Neural cell (in vitro differentiated cells): ENCODE data around the gene SEC61A1. TPM values are rescaled to one million over a fixed set of nuclear protein-coding genes. Genes with fewer than 3 reads are reported as not detected.
A peak's percentile ranks its signal among the peaks of the same experiment; 100 is the strongest.

Experiments
- H2AFZ ChIP-seq: fragments of 200-600, 300-800 bp; sonication (generic), shearing (Covaris generic); 2 replicates; pipeline ENCODE4 v1.6.0; 2014; ENCODE audit warnings: low read depth, mild to moderate bottlenecking, antibody characterized with exemption, low read length, moderate library complexity
- H3F3A ChIP-seq: fragments of 200-600 bp; shearing (Covaris generic); 2 replicates; pipeline ENCODE4 v1.6.1; 2016; ENCODE audit warnings: mild to moderate bottlenecking, moderate library complexity, mixed read lengths, antibody characterized with exemption, low read length; ENCODE audit not compliant: insufficient read depth, poor library complexity, severe bottlenecking
- H3K27ac ChIP-seq: fragments of 200-600, 300-800 bp; sonication (generic), shearing (Covaris generic); 2 replicates; pipeline ENCODE4 v1.5.1; 2014; ENCODE audit warnings: mild to moderate bottlenecking, low read length, moderate library complexity
- H3K27me3 ChIP-seq: fragments of 300-800, 200-600 bp; sonication (generic), shearing (Covaris generic); 2 replicates; pipeline ENCODE4 v1.6.0; 2014; ENCODE audit warnings: mild to moderate bottlenecking, low read depth, low read length, moderate library complexity; ENCODE audit not compliant: insufficient read depth
- H3K36me3 ChIP-seq: fragments of 300-800, 200-600 bp; sonication (generic), shearing (Covaris generic); 2 replicates; pipeline ENCODE4 v1.5.1; 2014; ENCODE audit warnings: mild to moderate bottlenecking, antibody characterized with exemption, low read length, moderate library complexity; ENCODE audit not compliant: insufficient read depth
- H3K4me2 ChIP-seq: fragments of 300-800, 200-600 bp; sonication (generic), shearing (Covaris generic); 2 replicates; pipeline ENCODE4 v1.6.0; 2014; ENCODE audit warnings: mild to moderate bottlenecking, low read length
- H3K4me3 ChIP-seq: fragments of 300-800, 200-600 bp; sonication (generic), shearing (Covaris generic); 2 replicates; pipeline ENCODE4 v1.5.1; 2014; ENCODE audit warnings: mild to moderate bottlenecking, low read length, moderate library complexity
- H3K79me2 ChIP-seq: fragments of 200-600 bp; shearing (Covaris generic); replicated peaks from 2 replicates; pipeline ENCODE4 v1.6.0; 2014; ENCODE audit warnings: mild to moderate bottlenecking, low read length, moderate library complexity; ENCODE audit not compliant: insufficient read depth
- H3K9ac ChIP-seq: fragments of 300-800, 200-600 bp; sonication (generic), shearing (Covaris generic); 2 replicates; pipeline ENCODE4 v1.6.1; 2016; ENCODE audit warnings: mild to moderate bottlenecking, low read length, mixed read lengths
- H3K9me2 ChIP-seq: fragments of 200-600 bp; shearing (Covaris generic); 2 replicates; pipeline ENCODE4 v1.6.1; 2016; ENCODE audit warnings: mild to moderate bottlenecking, low read length, mixed read lengths; ENCODE audit not compliant: insufficient read depth
- H3K9me3 ChIP-seq: fragments of 200-600, 300-800 bp; sonication (generic), shearing (Covaris generic); 2 replicates; pipeline ENCODE4 v1.6.1; 2016; ENCODE audit warnings: mild to moderate bottlenecking, mixed run types, low read length, moderate library complexity, mixed read lengths
- H4K20me1 ChIP-seq: fragments of 200-600 bp; shearing (Covaris generic); 2 replicates; pipeline ENCODE4 v1.6.1; 2016; ENCODE audit warnings: mild to moderate bottlenecking, mixed run types; ENCODE audit not compliant: insufficient read depth
- CTCF ChIP-seq: fragments of 450-650 bp; IDR thresholded peaks from 2 replicates; pipeline ENCODE4 v1.5.1; 2014; ENCODE audit warnings: antibody characterized with exemption, mild to moderate bottlenecking, moderate library complexity; ENCODE audit not compliant: poor library complexity, severe bottlenecking
- EP300 ChIP-seq: fragments of 450-650 bp; conservative IDR thresholded peaks from 2 replicates; pipeline ENCODE4 v1.6.1; 2014; ENCODE audit warnings: antibody characterized with exemption, mild to moderate bottlenecking, moderate library complexity; ENCODE audit not compliant: poor library complexity, severe bottlenecking
- EZH2 ChIP-seq: fragments of 200-600, 300-800 bp; shearing (Covaris generic), sonication (generic); IDR thresholded peaks from 2 replicates; pipeline ENCODE4 v1.6.1; 2014; ENCODE audit warnings: antibody characterized with exemption, low read length, borderline replicate concordance, mild to moderate bottlenecking; ENCODE audit not compliant: insufficient read depth, poor library complexity, severe bottlenecking
- MXI1 ChIP-seq: fragments of 450-650 bp; conservative IDR thresholded peaks from 2 replicates; pipeline ENCODE4 v1.6.1; 2014; ENCODE audit warnings: antibody characterized with exemption, mild to moderate bottlenecking; ENCODE audit not compliant: poor library complexity, severe bottlenecking
- POLR2AphosphoS5 ChIP-seq: IDR thresholded peaks from 2 replicates; pipeline ENCODE4 v1.6.1; 2012
- RAD21 ChIP-seq: fragments of 450-650 bp; conservative IDR thresholded peaks from 2 replicates; pipeline ENCODE4 v1.6.1; 2014; ENCODE audit warnings: antibody characterized with exemption, mild to moderate bottlenecking, moderate library complexity
- REST ChIP-seq: IDR thresholded peaks from 2 replicates; pipeline ENCODE4 v1.6.1; 2012; ENCODE audit warnings: borderline replicate concordance
- SMC3 ChIP-seq: fragments of 450-650 bp; conservative IDR thresholded peaks from 2 replicates; pipeline ENCODE4 v1.6.1; 2014; ENCODE audit warnings: antibody characterized with exemption, mild to moderate bottlenecking, moderate library complexity; ENCODE audit not compliant: poor library complexity
- TAF1 ChIP-seq: IDR thresholded peaks from 2 replicates; pipeline ENCODE4 v1.6.1; 2012; ENCODE audit warnings: low read depth
- polyA plus RNA-seq: library from polyadenylated mRNA; depleted of rRNA; stranded (reverse); fragments of >200 nt; gene quantifications from 2 replicates; pipeline ENCODE4 v1.2.3, GENCODE V29; 2014

The SEC61A1 gene
- polyA plus RNA-seq, 1 donor from 2014 or later, result 91.6 TPM

GRCh38 chr3:128054367-128054766 is 2.1 kb downstream of the SEC61A1 start:
- no peak overlapping the region for H3K9ac ChIP-seq

GRCh38 chr3:128056258-128056657 is 4.0 kb downstream of the SEC61A1 start:
- H4K20me1 ChIP-seq, result no peaks in the 10 kb centered on the region
- no peaks in the 10 kb centered on the region for H3F3A ChIP-seq
- no peak overlapping the region for H3K4me2 ChIP-seq
- no peak overlapping the region for H3K27ac ChIP-seq
- no peaks in the 10 kb centered on the region for H3K27me3 ChIP-seq
- H3K9me2 ChIP-seq, result no peaks in the 10 kb centered on the region
- H3K4me3 ChIP-seq, result no peak overlapping the region
- peaks cover 28% of the 10 kb centered on the region for H3K79me2 ChIP-seq
- no peaks in the 10 kb centered on the region for H3K9me3 ChIP-seq
- H3K36me3 ChIP-seq, result peaks cover 8% of the 10 kb centered on the region
- H3K9ac ChIP-seq, result no peak overlapping the region
- no peak overlapping the region for H2AFZ ChIP-seq
- TF ChIP-seq EP300 (no peak), TAF1 (no peak), RAD21 (no peak), CTCF (no peak), MXI1 (no peak), EZH2 (no peak), POLR2AphosphoS5 (no peak)

More at GRCh38 chr3:128054367-128054766, 2.1 kb downstream of the SEC61A1 start:
- Histone ChIP-seq H3K9me2 (no peaks in the 10 kb centered on the region), H3K27me3 (no peaks in the 10 kb centered on the region), H3K27ac (no peak overlapping the region), H3F3A (no peaks in the 10 kb centered on the region), H3K79me2 (peaks cover 28% of the 10 kb centered on the region), H3K4me2 (no peak overlapping the region), H3K4me3 (peak overlapping the region; percentile 94), H3K36me3 (peaks cover 8% of the 10 kb centered on the region), H2AFZ (no peak overlapping the region), H3K9me3 (no peaks in the 10 kb centered on the region), H4K20me1 (no peaks in the 10 kb centered on the region)
- TF ChIP-seq RAD21 (no peak), TAF1 (no peak), SMC3 (no peak), CTCF (no peak), EP300 (no peak), EZH2 (no peak), REST (no peak), MXI1 (no peak), POLR2AphosphoS5 (no peak)
